Endothelial cell of umbilical vein (primary cell): ENCODE results near the gene LRRN1. TPM values are rescaled to one million over a fixed set of nuclear protein-coding genes. Genes with fewer than 3 reads are reported as not detected.

Experiments used
- BruUV-seq: library from RNA; stranded (reverse); fragments of 400-500 nt; replicated peaks from 2 replicates; lab custom pipeline; 2021; lab: Mats Ljungman, UMichigan
- CTCF ChIA-PET: fragments of 300-600, 350-600 bp; sonication (Branson Sonifier 250); formaldehyde crosslinking; loops from one replicate; lab custom pipeline; 2021; ENCODE audit warnings: antibody characterized with exemption, inconsistent platforms; lab: Charles Lee
- POLR2A ChIA-PET: fragments of 300-600, 350-600 bp; sonication (Branson Sonifier 250); formaldehyde crosslinking; loops from one replicate; lab custom pipeline; 2021; ENCODE audit warnings: antibody characterized with exemption, inconsistent platforms; lab: Charles Lee
- DNase-seq: peaks from one replicate; pipeline ENCODE4 v3.0.0-alpha.2; 2011; ENCODE audit warnings: low read depth, low spot score
- FAIRE-seq: peaks from 2 replicates; lab custom pipeline; 2011; peaks lifted over from hg19 to GRCh38; lab: Jason Lieb, UNC
- H2AFZ ChIP-seq: 2 replicates; pipeline ENCODE4 v1.6.0; 2012; ENCODE audit warnings: low read depth, low read length, control low read depth, inconsistent platforms
- H3K27ac ChIP-seq: 2 replicates; pipeline ENCODE4 v1.5.1; 2011; ENCODE audit warnings: low read depth, mild to moderate bottlenecking, control low read depth, low read length, moderate library complexity; ENCODE audit not compliant: insufficient read depth
- H3K27me3 ChIP-seq, 2 experiments: 2 replicates each; pipeline versions ENCODE4 v1.6.0 to v1.6.1; 2011; ENCODE audit warnings: low read length in 2 of 2, mixed read lengths in 1 of 2; ENCODE audit not compliant: control insufficient read depth in 2 of 2, insufficient read depth in 2 of 2
- H3K36me3 ChIP-seq, 2 experiments: 2 replicates in 1 of 2; 3 replicates in 1 of 2; pipeline ENCODE4 v1.5.1; 2011; ENCODE audit warnings: low read length in 2 of 2, mild to moderate bottlenecking in 1 of 2, moderate library complexity in 1 of 2; ENCODE audit not compliant: control insufficient read depth in 2 of 2, insufficient read depth in 2 of 2; ENCODE audit errors: extremely low read depth in 1 of 2
- H3K4me1 ChIP-seq: 3 replicates; pipeline ENCODE4 v1.5.1; 2011; ENCODE audit warnings: mild to moderate bottlenecking, low read length; ENCODE audit not compliant: control insufficient read depth, insufficient read depth; ENCODE audit errors: extremely low read depth
- H3K4me2 ChIP-seq: 2 replicates; pipeline ENCODE4 v1.6.1; 2011; ENCODE audit warnings: low read length, control low read depth, mixed read lengths; ENCODE audit not compliant: insufficient read depth
- H3K4me3 ChIP-seq, 3 experiments: fragments of 200-600 bp in 1 of 3; sonication (generic), shearing (Covaris generic) in 1 of 3; replicated peaks in 1 of 3; 2 replicates each; pipeline ENCODE4 v1.5.1; 2011 to 2016; ENCODE audit warnings: control low read depth in 3 of 3, low read length in 3 of 3, mild to moderate bottlenecking in 2 of 3, inconsistent platforms in 1 of 3, low read depth in 1 of 3, moderate library complexity in 1 of 3; ENCODE audit not compliant: insufficient read depth in 1 of 3
- H3K79me2 ChIP-seq: 2 replicates; pipeline ENCODE4 v1.6.0; 2012; ENCODE audit warnings: low read length, inconsistent platforms; ENCODE audit not compliant: control insufficient read depth, insufficient read depth
- H3K9ac ChIP-seq: replicated peaks from 2 replicates; pipeline ENCODE3; 2011; ENCODE audit warnings: low read length, control low read depth; ENCODE audit not compliant: insufficient read depth; ENCODE audit errors: extremely low read depth
- H3K9me1 ChIP-seq: replicated peaks from 3 replicates; pipeline ENCODE4 v1.6.0; 2011; ENCODE audit warnings: mild to moderate bottlenecking, low read length; ENCODE audit not compliant: control insufficient read depth, insufficient read depth; ENCODE audit errors: extremely low read depth
- H3K9me3 ChIP-seq: replicated peaks from 2 replicates; pipeline ENCODE4 v1.5.1; 2012; ENCODE audit warnings: low read length, inconsistent platforms; ENCODE audit not compliant: control insufficient read depth, insufficient read depth
- H4K20me1 ChIP-seq: replicated peaks from 2 replicates; pipeline ENCODE3; 2011; ENCODE audit warnings: mild to moderate bottlenecking, low read length; ENCODE audit not compliant: control insufficient read depth, insufficient read depth; ENCODE audit errors: extremely low read depth
- EZH2 ChIP-seq: IDR thresholded peaks from 2 replicates; pipeline ENCODE4 v1.6.1; 2012; ENCODE audit warnings: borderline replicate concordance, low read depth, mild to moderate bottlenecking, moderate library complexity, low read length, inconsistent platforms; ENCODE audit not compliant: severe bottlenecking
- FOS ChIP-seq: IDR thresholded peaks from 2 replicates; pipeline ENCODE4 v1.6.1; 2011; ENCODE audit warnings: mild to moderate bottlenecking, low read length, moderate library complexity, borderline replicate concordance; ENCODE audit not compliant: insufficient read depth
- GATA2 ChIP-seq: IDR thresholded peaks from 2 replicates; pipeline ENCODE4 v1.7.0; 2011; ENCODE audit warnings: low read depth, mild to moderate bottlenecking, moderate library complexity, mixed read lengths, low read length; ENCODE audit not compliant: insufficient read length, insufficient read depth
- JUN ChIP-seq: IDR thresholded peaks from 2 replicates; pipeline ENCODE4 v1.6.1; 2011; ENCODE audit warnings: borderline replicate concordance, low read depth; ENCODE audit not compliant: insufficient read length, insufficient read depth
- MYC ChIP-seq: IDR thresholded peaks from one replicate; pipeline ENCODE4 v1.6.1; 2011; ENCODE audit warnings: mild to moderate bottlenecking, low read depth, low read length
- POLR2A ChIP-seq: IDR thresholded peaks from 2 replicates; pipeline ENCODE4 v1.6.1; 2012; ENCODE audit warnings: low read depth, mild to moderate bottlenecking, control low read depth, low read length
- POLR2AphosphoS5 ChIP-seq: IDR thresholded peaks from 2 replicates; pipeline ENCODE4 v1.6.1; 2012; ENCODE audit warnings: low read depth, mild to moderate bottlenecking, control low read depth, low read length, moderate library complexity; ENCODE audit not compliant: insufficient read depth
- dilution Hi-C: fragments of 300-500 bp; cut with MboI; formaldehyde crosslinking; loops from one replicate; pipeline ENCODE4 v1.15.0; 2019; ENCODE audit warnings: low sequenced_read_pairs; ENCODE audit not compliant: extremely low pct_ligation_motif_present
- intact Hi-C: fragments of 100-400 bp; cut with micrococcal nuclease; formaldehyde crosslinking; loops from one replicate; pipeline ENCODE4 v1.10.0; 2022
- polyA plus RNA-seq, 4 experiments: library from polyadenylated mRNA; depleted of rRNA in 3 of 4; stranded (reverse) in 3 of 4; unstranded in 1 of 4; fragments of >200 nt; gene quantifications; 2 replicates each; pipeline versions ENCODE4 v1.2.1 to v1.2.3, GENCODE V29; 2011 to 2012; ENCODE audit warnings: missing spikeins in 1 of 4
- total RNA-seq: library from RNA; stranded (reverse); gene quantifications from 2 replicates; pipeline ENCODE4 v1.2.3, GENCODE V29; 2021
- TF ChIP-seq, protein P1 (sequence below), 2 donors: IDR thresholded peaks; 1 replicate in 1 of 2; 2 replicates in 1 of 2; pipeline ENCODE4 v1.5.1; 2011; ENCODE audit warnings: low read length in 2 of 2, mild to moderate bottlenecking in 2 of 2, moderate library complexity in 2 of 2, control low read depth in 1 of 2, inconsistent platforms in 1 of 2, low read depth in 1 of 2; ENCODE audit not compliant: insufficient read depth in 1 of 2; ENCODE audit errors: extremely low read depth in 1 of 2
- TF ChIP-seq, protein P2 (sequence below): IDR thresholded peaks from 2 replicates; pipeline ENCODE4 v1.6.1; 2011; ENCODE audit not compliant: insufficient read depth, insufficient read length

LRRN1 gene
- total and polyA plus RNA-seq, 2 donors (not counting 3 experiments of a cell fraction or from before 2014, with no cell fraction given): 0.04 TPM; not detected in 1

DNA sequence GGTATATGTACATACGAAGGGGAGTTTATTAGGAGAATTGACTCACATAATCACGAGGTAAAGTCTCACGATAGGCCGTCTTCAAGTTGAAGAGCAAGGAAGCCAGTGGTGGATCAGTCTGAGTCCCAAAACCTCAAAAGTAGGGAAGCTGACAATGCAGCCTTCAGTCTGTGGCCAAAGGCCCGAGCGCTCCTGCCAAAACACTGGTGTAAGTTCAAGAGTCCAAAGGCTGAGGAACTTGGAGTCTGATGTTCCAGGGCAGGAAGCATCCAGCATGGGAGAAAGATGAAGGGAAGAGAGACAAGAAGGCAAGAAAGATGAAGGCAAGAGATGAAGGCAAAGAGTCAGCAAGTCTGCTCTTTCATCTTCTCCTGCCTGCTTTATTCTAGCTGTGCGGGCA, 16.8 kb upstream of the LRRN1 start:
- CTCF ChIA-PET: no interaction called here

DNA sequence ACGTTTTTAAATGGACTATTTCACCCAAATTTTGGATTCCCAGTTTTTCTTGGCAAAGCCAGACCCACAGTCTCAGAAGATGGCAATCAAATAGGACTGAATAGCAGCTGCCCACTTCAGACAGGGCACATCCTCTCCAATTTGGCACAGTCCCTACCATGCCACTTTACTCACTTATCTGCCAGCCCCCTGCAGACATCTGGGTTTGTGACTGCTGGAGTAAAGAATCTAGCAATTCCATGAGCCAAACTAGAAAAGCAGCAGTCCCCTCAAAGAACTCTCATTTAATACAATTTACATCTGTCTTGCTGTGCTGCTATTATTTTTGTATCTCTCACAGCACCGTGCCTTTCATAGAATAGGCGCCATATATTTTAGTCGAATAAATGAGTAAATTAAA, 16.0 kb upstream of the LRRN1 start:
- intact Hi-C loops (no loop called here), dilution Hi-C loops (no loop called here)
- H3K4me3 ChIP-seq: no peak overlapping the region
- no peak overlapping the region for H3K27ac ChIP-seq
- no peak for FAIRE-seq
- no peaks in the 10 kb centered on the region for H3K9me3 ChIP-seq
- TF ChIP-seq, protein P1, sequence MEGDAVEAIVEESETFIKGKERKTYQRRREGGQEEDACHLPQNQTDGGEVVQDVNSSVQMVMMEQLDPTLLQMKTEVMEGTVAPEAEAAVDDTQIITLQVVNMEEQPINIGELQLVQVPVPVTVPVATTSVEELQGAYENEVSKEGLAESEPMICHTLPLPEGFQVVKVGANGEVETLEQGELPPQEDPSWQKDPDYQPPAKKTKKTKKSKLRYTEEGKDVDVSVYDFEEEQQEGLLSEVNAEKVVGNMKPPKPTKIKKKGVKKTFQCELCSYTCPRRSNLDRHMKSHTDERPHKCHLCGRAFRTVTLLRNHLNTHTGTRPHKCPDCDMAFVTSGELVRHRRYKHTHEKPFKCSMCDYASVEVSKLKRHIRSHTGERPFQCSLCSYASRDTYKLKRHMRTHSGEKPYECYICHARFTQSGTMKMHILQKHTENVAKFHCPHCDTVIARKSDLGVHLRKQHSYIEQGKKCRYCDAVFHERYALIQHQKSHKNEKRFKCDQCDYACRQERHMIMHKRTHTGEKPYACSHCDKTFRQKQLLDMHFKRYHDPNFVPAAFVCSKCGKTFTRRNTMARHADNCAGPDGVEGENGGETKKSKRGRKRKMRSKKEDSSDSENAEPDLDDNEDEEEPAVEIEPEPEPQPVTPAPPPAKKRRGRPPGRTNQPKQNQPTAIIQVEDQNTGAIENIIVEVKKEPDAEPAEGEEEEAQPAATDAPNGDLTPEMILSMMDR (IDR thresholded peaks at IDR 0.05; ENCODE audit: extremely low read depth in 1 of 2, insufficient read depth in 1 of 2, low read depth in 1 of 2, low read length in 2 of 2): no peak
- no peak for TF ChIP-seq JUN
- TF ChIP-seq, protein P2, sequence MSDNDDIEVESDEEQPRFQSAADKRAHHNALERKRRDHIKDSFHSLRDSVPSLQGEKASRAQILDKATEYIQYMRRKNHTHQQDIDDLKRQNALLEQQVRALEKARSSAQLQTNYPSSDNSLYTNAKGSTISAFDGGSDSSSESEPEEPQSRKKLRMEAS: no peak
- TF ChIP-seq MYC: no peak
- no peak for TF ChIP-seq FOS
- no peak for TF ChIP-seq POLR2A
- TF ChIP-seq POLR2AphosphoS5: no peak
- no peak for TF ChIP-seq GATA2
- no peak for TF ChIP-seq EZH2
- H4K20me1 ChIP-seq: no peaks in the 10 kb centered on the region
- DNase-seq: no peak
- no peaks in the 10 kb centered on the region for H3K27me3 ChIP-seq
- H3K4me1 ChIP-seq: no peaks in the 10 kb centered on the region
- H2AFZ ChIP-seq: no peak overlapping the region
- no peak overlapping the region for H3K4me2 ChIP-seq
- POLR2A ChIA-PET: no interaction called here
- H3K36me3 ChIP-seq: no peaks in the 10 kb centered on the region
- no peak overlapping the region for H3K9ac ChIP-seq
- H3K79me2 ChIP-seq: no peaks in the 10 kb centered on the region
- CTCF ChIA-PET: no interaction called here
- no TSS peak for BruUV-seq
- H3K9me1 ChIP-seq: no peaks in the 10 kb centered on the region

More for the DNA sequence above, 16.8 kb upstream of the LRRN1 start:
- Histone ChIP-seq H3K9me1 (no peaks in the 10 kb centered on the region), H3K4me1 (no peaks in the 10 kb centered on the region), H3K9me3 (no peaks in the 10 kb centered on the region), H3K27me3 (no peaks in the 10 kb centered on the region), H3K36me3 (no peaks in the 10 kb centered on the region), H3K4me3 (no peak overlapping the region), H3K27ac (no peak overlapping the region), H3K4me2 (no peak overlapping the region), H3K79me2 (no peaks in the 10 kb centered on the region), H4K20me1 (no peaks in the 10 kb centered on the region), H2AFZ (no peak overlapping the region), H3K9ac (no peak overlapping the region)
- POLR2A ChIA-PET: no interaction called here
- DNase-seq: no peak
- no peak for TF ChIP-seq EZH2
- TF ChIP-seq, protein P1 (IDR thresholded peaks at IDR 0.05; ENCODE audit: extremely low read depth in 1 of 2, insufficient read depth in 1 of 2, low read depth in 1 of 2, low read length in 2 of 2): no peak
- no peak for TF ChIP-seq GATA2
- TF ChIP-seq POLR2A: no peak
- TF ChIP-seq MYC: no peak
- no peak for TF ChIP-seq FOS
- intact Hi-C loops (no loop called here), dilution Hi-C loops (no loop called here)
- FAIRE-seq: no peak
- no TSS peak for BruUV-seq
